ENCODE measurements around the gene ANKRD34A.

The ANKRD34A gene

GRCh38 chr1:145990249-145990855, 26.0 kb upstream of the ANKRD34A start:
- DNase-seq = no peak

- no peak for DNase-seq
Observed at GRCh38 chr1:145988773-145989172, 24.4 kb upstream of the ANKRD34A start.

GRCh38 chr1:145987926-145988325, 23.6 kb upstream of the ANKRD34A start:
- DNase-seq = no peak

- DNase-seq = no peak
Observed at GRCh38 chr1:145986551-145986950, 22.2 kb upstream of the ANKRD34A start.

- peak; percentile 48 to 50 for DNase-seq
Observed at GRCh38 chr1:145985502-145986439, 21.4 kb upstream of the ANKRD34A start.

GRCh38 chr1:145985129-145985501, 20.7 kb upstream of the ANKRD34A start:
- DNase-seq = no peak

- no peak for DNase-seq
Observed at GRCh38 chr1:145983960-145984830, 19.8 kb upstream of the ANKRD34A start.

- no peak for DNase-seq
Observed at GRCh38 chr1:145983206-145983675, 18.9 kb upstream of the ANKRD34A start.

- DNase-seq = no peak
Observed at GRCh38 chr1:145982010-145982723, 17.8 kb upstream of the ANKRD34A start.

- no peak for DNase-seq
Observed at GRCh38 chr1:145980457-145980994, 16.2 kb upstream of the ANKRD34A start.

- no peak for DNase-seq
Observed at GRCh38 chr1:145979746-145980456, 15.5 kb upstream of the ANKRD34A start.

- DNase-seq = peak; percentile 99
Observed at GRCh38 chr1:145978854-145979745, 14.7 kb upstream of the ANKRD34A start.

- DNase-seq = no peak
Observed at GRCh38 chr1:145978471-145978853, 14.1 kb upstream of the ANKRD34A start.

GRCh38 chr1:145977486-145978470, 13.4 kb upstream of the ANKRD34A start:
- DNase-seq = peak; percentile 84 to 90

- no peak for DNase-seq
Observed at GRCh38 chr1:145977016-145977415, 12.6 kb upstream of the ANKRD34A start.

- no peak for DNase-seq
Observed at GRCh38 chr1:145975216-145975615, 10.8 kb upstream of the ANKRD34A start.

- no peak for DNase-seq
Observed at GRCh38 chr1:145974721-145975120, 10.3 kb upstream of the ANKRD34A start.

GRCh38 chr1:145972580-145972979, 8.2 kb upstream of the ANKRD34A start:
- DNase-seq = no peak

GRCh38 chr1:145967288-145967687, 2.9 kb upstream of the ANKRD34A start:
- no peak for DNase-seq

Data from SHP77 (cell line).